HFF-Myc (cell line): ENCODE measurements around the gene ZRSR2.

ENCODE experiments used
- DNase-seq: peaks from one replicate; pipeline ENCODE4 v3.0.0-alpha.2; 2011; ENCODE audit warnings: low read depth; ENCODE audit errors: extremely low read depth
- H3K4me3 ChIP-seq: replicated peaks from 2 replicates; pipeline ENCODE4 v1.5.1; 2011; ENCODE audit warnings: low read depth, mild to moderate bottlenecking, control low read depth, low read length
- CTCF ChIP-seq: IDR thresholded peaks from 2 replicates; pipeline ENCODE4 v1.5.1; 2012; ENCODE audit warnings: mild to moderate bottlenecking, low read depth, low read length, control low read depth; ENCODE audit errors: missing control alignments

Gene ZRSR2

GRCh38 chrX:15848576-15848975 is 58.3 kb downstream of the ZRSR2 start:
- H3K4me3 ChIP-seq, result no peak overlapping the region
- no peak for DNase-seq
- no peak for TF ChIP-seq CTCF

DNA sequence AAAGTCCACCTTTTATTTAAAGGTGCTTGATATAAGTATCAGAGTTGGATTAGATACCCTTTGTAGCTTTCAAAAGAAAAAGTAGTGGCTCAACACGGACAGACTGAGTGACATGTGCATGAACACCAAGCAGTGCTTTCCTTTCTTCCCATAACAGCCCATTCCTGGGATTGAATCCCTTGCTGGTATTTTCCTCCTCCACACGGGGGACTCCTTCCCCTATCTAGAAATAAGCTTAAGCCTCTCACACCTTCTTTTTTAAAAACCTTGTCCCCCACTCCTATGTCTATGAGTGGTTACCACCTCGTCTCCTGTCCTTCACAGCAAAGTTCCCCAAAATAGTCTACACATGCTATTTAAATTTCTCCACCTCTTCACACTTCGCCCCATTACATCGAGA is 59.3 kb downstream of the ZRSR2 start:
- peak; percentile 26 for TF ChIP-seq CTCF
- H3K4me3 ChIP-seq, result no peak overlapping the region
- DNase-seq, result no peak

DNA sequence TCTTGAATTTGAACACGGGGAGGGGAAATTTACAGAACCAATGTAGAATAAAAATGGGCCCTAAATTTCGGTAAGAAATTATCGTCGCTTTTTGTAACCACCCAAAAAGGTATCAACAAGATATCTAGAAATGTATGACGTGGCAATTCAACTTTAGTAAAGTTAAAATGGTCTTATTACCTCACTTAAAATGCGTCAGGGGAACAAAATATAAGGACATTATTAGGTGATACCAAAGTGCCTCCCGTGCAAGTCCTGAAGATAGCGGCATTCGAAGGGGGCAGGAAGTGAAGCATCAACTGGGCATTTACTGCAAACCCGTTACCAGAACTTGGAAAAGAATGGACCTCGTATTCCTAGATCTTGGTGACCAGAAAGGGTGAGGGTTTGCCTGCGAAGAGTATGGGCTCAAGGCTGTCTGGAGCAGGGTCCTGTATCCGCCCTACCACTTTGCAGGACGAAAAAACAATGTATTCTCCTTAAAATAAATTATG is 63.3 kb downstream of the ZRSR2 start:
- peak overlapping the region; percentile 62 for H3K4me3 ChIP-seq
- no peak for DNase-seq
- TF ChIP-seq CTCF, result no peak

DNA sequence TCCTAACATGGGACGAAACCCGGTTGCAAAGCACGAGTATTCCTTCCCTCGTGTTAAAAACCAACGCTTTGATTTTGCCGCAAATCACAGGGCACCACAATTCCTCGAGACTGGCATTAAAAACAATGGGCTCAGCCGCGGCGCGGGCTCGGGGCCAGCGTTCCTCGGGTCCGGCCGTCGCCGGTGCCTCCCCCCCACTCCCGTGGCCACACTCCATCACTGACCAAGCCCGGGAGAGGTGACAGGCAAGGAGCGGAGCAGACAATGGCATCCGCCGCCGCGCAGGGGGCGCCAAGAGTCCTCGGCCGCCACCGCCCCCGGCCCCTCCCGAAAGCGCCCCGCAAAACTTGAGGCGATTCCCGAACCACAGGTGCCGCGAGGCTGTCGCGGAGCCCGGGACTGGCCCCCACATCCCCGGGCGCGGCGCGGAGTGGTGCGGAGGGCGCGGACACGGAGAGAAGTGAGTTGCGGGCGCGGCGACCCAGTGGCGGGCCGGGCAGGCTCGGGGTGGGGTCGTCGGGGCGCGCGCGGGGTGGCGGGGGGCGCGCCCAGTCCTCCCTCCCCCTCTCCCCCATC is 63.9 kb downstream of the ZRSR2 start:
- peak overlapping the region; percentile 62 for H3K4me3 ChIP-seq
- TF ChIP-seq CTCF, result no peak
- no peak for DNase-seq

DNA sequence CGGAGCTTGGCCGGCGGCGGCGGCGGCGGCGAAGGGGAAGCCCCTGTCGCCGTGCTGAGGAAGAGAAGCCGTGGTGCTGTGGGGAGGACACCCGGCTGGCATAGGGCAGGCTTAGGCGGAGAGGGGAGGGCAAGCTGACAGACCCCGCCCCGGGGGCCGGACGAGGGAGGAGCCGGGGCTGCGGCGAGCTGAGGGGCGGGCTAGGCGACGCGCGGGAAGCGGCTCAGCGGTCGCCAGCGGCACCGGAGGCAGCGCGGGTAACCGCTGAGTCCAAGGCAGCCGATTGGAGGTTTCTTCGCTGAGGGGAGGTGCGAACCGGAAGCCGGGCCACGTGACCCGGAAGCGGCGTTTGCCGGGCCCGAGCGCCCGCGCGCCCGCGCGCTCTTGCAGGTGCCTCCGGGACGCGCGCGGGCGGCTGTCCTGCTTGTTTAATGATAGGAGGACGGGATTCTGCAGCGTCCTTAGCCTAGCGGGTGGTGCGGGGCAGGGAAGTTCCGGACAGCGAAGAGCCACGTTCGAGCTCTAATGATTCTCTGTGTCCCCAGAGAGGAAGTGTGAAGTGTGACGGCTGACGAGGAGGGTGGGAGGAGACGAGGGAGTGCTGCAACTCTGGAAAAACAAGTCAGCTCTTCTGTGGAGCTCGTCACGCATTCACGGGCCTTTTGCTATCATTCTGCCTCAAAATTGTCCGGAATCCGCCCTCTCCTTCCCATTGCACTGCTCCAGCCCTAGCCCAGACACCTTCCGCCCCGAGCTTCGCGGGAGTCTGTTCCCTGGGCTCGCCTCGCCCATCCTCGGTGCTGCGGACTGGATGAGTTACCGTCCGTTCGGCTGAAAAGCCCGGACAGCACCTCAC is 64.7 kb downstream of the ZRSR2 start, which contains the start of gene AP1S2:
Gene AP1S2 (minus strand): TSS at position 102 of the 856 bp plus-strand sequence. CDS start 2,289 bp downstream, outside the sequence.
- peak; percentile 55 for DNase-seq
- no peak for TF ChIP-seq CTCF
- peak within 1 kb of the TSS; percentile 62 for H3K4me3 ChIP-seq

GRCh38 chrX:15855568-15856221 is 65.4 kb downstream of the ZRSR2 start:
- DNase-seq, result no peak
- peak overlapping the region; percentile 62 for H3K4me3 ChIP-seq
- no peak for TF ChIP-seq CTCF
